AG08395 (cell line): Measurements from ENCODE around the gene KSR2.
A peak's percentile ranks its signal among the peaks of the same experiment; 100 is the strongest.
"Not testable (repeated sequence)": the region's sequence is repeated elsewhere in the genome, so short reads cannot be mapped to it uniquely, and the experiment has no call there.

Experiments used
- DNase-seq: peaks from one replicate; pipeline ENCODE4 v3.0.0; 2012; ENCODE audit warnings: mixed read lengths, low spot score

KSR2 gene

DNA sequence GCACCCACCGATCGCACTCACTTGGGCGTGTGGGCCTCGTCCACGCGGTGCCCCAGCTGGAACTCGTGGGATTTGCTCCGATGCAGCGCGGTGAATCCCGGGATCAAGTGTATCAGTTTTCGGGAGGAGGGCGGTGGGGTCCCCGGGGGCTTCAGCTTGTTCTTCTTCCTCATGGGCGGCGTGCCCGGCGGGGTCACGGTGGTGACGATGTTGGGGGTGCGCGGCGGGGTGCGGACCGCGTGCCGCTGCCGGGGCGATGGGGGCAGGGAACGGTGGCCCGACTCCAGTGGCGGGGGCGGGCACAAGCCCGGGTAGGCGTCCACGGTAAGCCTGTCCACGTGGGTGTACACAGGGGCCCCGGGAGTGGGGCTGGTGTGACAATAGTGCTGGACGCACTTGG lies 207.8 kb downstream of the KSR2 start:
- no peak for DNase-seq

DNA sequence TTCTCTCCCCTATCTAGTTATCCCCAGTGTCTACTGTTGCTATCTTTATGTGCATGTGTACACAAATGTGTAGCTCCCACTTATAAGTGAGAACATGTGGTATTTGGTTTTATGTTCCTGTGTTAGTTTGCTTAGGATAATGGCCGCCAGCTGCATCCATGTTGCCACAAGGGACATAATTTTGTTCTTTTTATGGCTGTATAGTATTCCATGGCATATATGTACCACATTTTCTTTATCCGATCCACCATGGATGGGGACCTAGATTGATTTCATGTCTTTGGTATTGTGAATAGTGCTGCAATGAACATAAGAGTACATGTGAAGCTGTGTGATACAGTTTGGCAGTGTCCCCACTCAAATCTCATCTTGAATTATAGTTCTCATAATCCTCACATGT lies 218.1 kb downstream of the KSR2 start:
- no peak for DNase-seq

GRCh38 chr12:117749431-117749830 lies 219.4 kb downstream of the KSR2 start:
- no peak for DNase-seq

- not testable (repeated sequence) for DNase-seq
Observed at GRCh38 chr12:117746358-117746757, 222.4 kb downstream of the KSR2 start.

GRCh38 chr12:117744418-117744817 lies 224.4 kb downstream of the KSR2 start:
- no peak for DNase-seq

DNA sequence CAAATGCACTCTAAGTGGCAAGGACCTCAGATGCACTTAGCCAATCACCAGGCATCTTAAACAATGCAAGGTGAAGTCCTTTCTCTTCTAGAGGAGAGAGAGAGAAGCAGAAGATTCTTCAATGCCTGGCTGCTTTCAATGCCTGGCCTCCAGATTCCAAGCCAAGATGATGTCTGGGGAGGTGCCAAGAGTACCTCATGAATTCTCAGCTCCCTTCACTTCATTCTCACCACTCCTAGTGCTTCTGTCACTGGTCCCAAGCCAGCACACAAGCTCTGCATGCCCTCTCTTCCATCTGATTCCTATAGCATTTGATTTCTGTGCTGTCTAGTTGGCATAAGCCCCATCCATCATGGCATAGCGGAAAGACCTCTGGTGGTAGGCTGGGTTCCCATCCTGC lies 225.0 kb downstream of the KSR2 start:
- no peak for DNase-seq

- DNase-seq: no peak
Observed at GRCh38 chr12:117742721-117743120, 226.1 kb downstream of the KSR2 start.

DNA sequence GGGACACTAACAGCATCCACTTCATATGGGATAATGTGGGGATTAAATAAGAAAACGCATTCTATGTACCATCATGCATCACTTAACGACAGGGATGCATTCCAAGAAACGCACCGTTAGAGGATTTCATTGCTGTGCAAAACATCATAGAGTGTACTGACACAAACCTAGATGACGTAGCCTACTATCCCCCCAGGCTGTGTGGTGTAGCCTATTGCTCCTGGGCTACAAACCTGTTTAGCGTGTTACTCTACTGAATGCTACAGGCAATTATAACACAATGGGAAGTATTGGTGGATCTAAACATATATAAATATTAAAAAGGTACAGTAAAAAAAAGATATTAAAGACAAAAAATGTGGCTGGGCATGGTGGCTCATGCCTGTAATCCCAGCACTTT lies 230.6 kb downstream of the KSR2 start:
- DNase-seq: no peak

GRCh38 chr12:117733549-117733805 lies 235.3 kb downstream of the KSR2 start:
- no peak for DNase-seq

- DNase-seq: no peak
Observed at GRCh38 chr12:117732761-117733548, 235.8 kb downstream of the KSR2 start.

DNA sequence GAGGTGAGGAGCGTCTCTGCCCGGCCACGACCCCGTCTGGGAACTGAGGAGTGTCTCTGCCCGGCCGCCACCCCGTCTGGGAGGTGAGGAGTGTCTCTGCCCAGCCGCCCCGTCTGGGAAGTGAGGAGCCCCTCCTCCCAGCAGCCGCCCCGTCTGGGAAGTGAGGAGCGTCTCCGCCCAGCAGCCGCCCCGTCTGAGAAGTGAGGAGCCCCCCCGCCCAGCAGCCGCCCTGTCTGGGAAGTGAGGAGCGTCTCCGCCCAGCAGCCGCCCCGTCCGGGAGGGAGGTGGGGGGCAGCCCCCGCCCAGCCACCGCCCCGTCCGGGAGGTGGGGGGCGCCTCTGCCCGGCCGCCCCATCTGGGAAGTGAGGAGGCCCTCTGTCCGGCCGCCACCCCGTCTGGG lies 237.7 kb downstream of the KSR2 start:
- DNase-seq: not testable (repeated sequence)

DNA sequence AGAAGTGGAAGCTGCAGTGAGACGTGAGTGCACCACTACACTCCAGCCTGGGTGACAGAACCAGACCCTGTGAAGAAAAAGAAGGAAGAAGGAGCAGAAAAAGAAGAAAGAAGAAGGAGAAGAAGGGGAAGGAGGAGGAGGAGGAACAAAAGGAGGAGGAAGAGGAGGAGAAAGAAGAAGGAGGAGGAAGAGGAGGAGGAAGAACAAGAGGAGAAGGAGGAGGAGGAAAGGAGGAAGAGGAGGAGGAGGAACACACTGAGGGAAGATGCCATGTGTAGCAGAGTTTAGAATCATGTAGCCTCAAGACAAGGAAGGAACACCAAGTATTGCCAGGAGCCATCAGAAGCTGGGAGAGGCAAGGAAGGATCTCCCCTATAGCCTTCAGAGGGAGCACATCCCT lies 241.5 kb downstream of the KSR2 start:
- DNase-seq: no peak

DNA sequence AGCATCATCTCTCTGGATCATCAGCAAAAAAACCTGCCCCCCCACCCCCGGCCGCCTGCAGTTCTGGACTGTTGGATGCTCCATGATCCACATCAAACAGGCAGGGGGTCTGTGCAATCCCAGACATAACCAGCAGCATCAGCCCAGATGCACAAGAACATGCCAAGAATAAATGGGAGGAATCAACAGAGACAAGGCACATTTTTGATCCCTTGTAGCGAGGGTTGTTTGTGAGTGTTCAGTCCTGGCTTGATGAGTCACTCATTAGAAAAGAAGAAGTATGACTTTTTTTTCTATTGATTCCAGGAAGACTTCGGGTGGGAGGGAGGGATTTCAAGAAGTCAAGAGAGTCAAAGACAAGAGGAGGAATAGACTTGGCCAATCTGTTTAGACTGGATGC lies 244.2 kb downstream of the KSR2 start:
- peak; percentile 47 for DNase-seq

- no peak for DNase-seq
Observed at GRCh38 chr12:117718559-117718958, 250.2 kb downstream of the KSR2 start.

- DNase-seq: peak; percentile 44
Observed at GRCh38 chr12:117718141-117718540, 250.6 kb downstream of the KSR2 start.

DNA sequence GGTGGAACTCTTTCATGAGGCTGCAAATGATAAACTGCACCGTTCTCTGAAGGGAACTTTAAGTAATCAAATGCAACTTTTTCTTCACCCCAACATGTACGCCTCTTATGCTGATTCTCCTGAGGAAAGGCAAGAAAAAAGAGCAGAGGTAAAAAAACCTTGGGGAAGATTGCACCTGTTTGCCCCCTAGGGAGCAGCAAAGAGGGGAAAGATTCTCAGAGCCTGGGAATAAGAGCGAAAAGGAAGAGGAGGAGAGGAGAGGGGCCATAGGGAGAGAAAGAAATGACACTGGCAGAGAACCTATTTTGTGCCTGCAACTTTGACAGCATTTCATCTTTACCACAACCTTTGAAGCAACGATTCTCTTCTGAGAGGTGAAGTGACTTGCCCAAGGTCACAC lies 254.6 kb downstream of the KSR2 start:
- no peak for DNase-seq

DNA sequence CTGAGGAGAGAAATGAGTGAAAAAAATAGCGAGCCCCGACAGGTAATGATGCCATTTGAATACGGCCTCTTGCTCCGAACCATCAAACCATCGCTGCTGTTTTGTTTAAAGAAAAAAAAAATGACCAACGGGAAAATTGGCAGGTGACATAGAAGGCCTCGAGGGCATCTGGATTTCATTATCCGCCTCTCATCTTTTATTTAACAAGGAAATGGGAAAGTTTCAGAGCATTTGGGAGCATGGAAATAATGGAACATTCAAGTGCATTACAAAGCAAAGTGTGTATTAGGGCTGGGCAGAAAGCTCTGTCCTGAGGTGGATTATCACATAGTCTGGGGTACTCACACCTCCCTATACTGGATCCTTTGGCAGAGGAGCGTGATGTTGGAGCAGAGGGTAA lies 258.7 kb downstream of the KSR2 start:
- no peak for DNase-seq

GRCh38 chr12:117707861-117708260 lies 260.9 kb downstream of the KSR2 start:
- DNase-seq: no peak

DNA sequence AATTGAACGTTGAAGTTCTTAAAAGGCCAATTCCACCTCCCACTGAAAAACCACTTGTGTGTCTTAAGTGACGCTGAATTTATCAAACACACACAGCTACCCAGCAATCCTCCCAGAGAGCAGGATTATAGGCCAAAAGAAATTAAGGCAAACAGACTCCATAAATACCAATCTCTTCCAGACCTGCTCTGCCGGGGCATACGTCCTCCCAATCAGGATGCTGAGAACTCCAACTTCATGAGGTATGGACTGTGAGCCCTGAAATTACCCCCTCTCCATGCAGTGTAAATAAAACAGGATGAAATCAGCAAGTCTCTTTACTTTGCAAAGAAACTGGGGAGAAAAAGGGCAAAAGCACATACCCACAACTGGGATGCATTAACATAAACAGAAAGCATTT lies 265.2 kb downstream of the KSR2 start:
- DNase-seq: no peak

DNA sequence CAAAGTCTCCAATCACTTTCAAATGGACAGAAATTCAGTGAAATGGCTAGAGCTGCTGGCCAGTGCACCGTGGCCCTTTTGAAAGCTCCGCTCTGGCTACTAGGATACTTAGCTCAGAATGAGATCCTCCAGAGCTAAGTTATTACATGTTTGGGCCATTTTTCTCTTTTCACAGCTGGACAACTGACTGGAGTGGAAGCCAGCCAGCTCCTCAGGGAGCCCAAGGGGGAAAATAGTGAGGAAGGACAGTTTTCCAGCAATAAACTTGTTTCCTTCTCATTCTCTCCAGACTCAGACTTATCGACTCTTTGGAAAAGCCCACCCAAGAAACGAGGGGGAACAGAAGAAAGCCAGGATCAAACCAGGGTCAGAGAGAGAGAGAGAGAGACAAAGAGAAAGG lies 266.0 kb downstream of the KSR2 start:
- DNase-seq: no peak

GRCh38 chr12:117699575-117699974 lies 269.2 kb downstream of the KSR2 start:
- no peak for DNase-seq

DNA sequence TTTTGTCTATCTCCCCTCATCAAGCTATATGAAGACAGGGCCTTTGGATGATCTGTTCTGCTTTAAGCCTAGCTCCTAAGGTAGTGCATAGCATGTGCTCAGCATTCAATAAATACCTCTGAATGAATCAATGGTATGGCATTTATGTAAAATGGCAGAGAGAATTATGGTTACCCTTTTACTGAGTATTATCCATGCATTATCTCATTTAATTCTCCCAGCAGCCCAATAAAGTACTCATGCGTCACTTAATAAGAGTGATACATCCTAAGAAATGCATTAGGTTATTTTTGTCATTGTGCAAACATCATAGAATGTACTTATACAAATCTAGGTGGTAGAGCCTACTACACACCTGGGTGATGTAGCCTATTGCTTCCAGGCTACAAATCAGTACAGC lies 269.7 kb downstream of the KSR2 start:
- no peak for DNase-seq

- no peak for DNase-seq
Observed at GRCh38 chr12:117695956-117696355, 272.8 kb downstream of the KSR2 start.

GRCh38 chr12:117692512-117692911 lies 276.3 kb downstream of the KSR2 start:
- DNase-seq: no peak

GRCh38 chr12:117689857-117690256 lies 278.9 kb downstream of the KSR2 start:
- DNase-seq: no peak
